Activated B cell treated with CpG ODN at 0.5 μM for 24 hours (primary cell): Measurements from ENCODE around the gene SLPI. TPM values are rescaled to one million over a fixed set of nuclear protein-coding genes. Genes with fewer than 3 reads are reported as not detected.

Experiments
- ATAC-seq: fragments of 200-7000 bp; cut with Tn5 transposase; one replicate; pipeline ENCODE4 v1.10.0; 2021; ENCODE audit warnings: low read depth, mild to moderate bottlenecking, moderate library complexity
- CTCF ChIA-PET: fragments of 350-600 bp; sonication (Branson Sonifier 250); formaldehyde crosslinking; loops from one replicate; lab custom pipeline; 2021; ENCODE audit warnings: antibody characterized with exemption; lab: Charles Lee
- POLR2A ChIA-PET: fragments of 350-600 bp; sonication (Branson Sonifier 250); formaldehyde crosslinking; loops from one replicate; lab custom pipeline; 2021; ENCODE audit warnings: antibody characterized with exemption; lab: Charles Lee
- DNase-seq: peaks from one replicate; pipeline ENCODE4 v3.0.0; 2022
- H3K27ac Mint-ChIP-seq: one replicate; pipeline ENCODE4 v1.8.0; 2020; ENCODE audit warnings: mixed read lengths
- H3K27me3 Mint-ChIP-seq: one replicate; pipeline ENCODE4 v1.8.0; 2021; ENCODE audit warnings: mixed read lengths
- H3K36me3 Mint-ChIP-seq: one replicate; pipeline ENCODE4 v1.8.0; 2021; ENCODE audit warnings: low read depth, mixed read lengths
- H3K4me1 Mint-ChIP-seq: one replicate; pipeline ENCODE4 v1.8.0; 2021; ENCODE audit warnings: mixed read lengths
- H3K4me3 Mint-ChIP-seq: one replicate; pipeline ENCODE4 v1.8.0; 2020; ENCODE audit warnings: mild to moderate bottlenecking, mixed read lengths
- H3K9me3 Mint-ChIP-seq: one replicate; pipeline ENCODE4 v1.8.0; 2020; ENCODE audit warnings: mixed read lengths
- intact Hi-C: fragments of 100-400 bp; cut with micrococcal nuclease; formaldehyde crosslinking; loops from one replicate; pipeline ENCODE4 v1.15.1; 2024
- total RNA-seq: library from RNA; stranded (reverse); gene quantifications from 2 replicates; pipeline ENCODE4 v1.2.3, GENCODE V29; 2022
- TF ChIP-seq, protein P1 (sequence below): fragments of 200-600 bp; IDR thresholded peaks from one replicate; pipeline ENCODE4 v1.8.0; 2022; ENCODE audit warnings: antibody characterized with exemption, mild to moderate bottlenecking

SLPI gene
- total RNA-seq, 1 donor from 2014 or later: not detected

DNA sequence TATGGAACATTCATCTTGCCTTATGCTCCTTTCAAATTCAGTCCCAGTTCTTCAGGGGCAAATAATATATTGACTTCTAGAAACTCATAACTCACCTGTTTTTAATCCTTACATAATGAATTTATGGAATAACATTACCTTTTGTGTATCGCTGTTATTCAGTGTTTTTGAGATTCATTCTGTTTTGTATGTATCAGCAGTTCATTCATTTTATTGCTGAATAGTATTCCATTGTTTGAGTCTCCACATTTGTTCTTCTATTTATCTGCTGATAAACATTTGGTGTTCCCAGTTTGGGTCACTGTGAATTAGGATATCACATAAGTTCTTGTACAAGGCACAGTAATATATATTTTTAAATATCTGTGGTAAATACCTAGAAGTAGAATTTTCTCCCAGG is 28.1 kb downstream of the SLPI start:
- Mint-ChIP-seq H3K4me3 (no peak overlapping the region), H3K27ac (no peak overlapping the region), H3K9me3 (no peaks in the 10 kb centered on the region), H3K36me3 (no peaks in the 10 kb centered on the region), H3K4me1 (no peaks in the 10 kb centered on the region), H3K27me3 (peaks cover 12% of the 10 kb centered on the region)
- ATAC-seq: no peak
- ChIA-PET POLR2A (no interaction called here), CTCF (no interaction called here)
- intact Hi-C loops: no loop called here
- no peak for DNase-seq
- TF ChIP-seq, protein P1, sequence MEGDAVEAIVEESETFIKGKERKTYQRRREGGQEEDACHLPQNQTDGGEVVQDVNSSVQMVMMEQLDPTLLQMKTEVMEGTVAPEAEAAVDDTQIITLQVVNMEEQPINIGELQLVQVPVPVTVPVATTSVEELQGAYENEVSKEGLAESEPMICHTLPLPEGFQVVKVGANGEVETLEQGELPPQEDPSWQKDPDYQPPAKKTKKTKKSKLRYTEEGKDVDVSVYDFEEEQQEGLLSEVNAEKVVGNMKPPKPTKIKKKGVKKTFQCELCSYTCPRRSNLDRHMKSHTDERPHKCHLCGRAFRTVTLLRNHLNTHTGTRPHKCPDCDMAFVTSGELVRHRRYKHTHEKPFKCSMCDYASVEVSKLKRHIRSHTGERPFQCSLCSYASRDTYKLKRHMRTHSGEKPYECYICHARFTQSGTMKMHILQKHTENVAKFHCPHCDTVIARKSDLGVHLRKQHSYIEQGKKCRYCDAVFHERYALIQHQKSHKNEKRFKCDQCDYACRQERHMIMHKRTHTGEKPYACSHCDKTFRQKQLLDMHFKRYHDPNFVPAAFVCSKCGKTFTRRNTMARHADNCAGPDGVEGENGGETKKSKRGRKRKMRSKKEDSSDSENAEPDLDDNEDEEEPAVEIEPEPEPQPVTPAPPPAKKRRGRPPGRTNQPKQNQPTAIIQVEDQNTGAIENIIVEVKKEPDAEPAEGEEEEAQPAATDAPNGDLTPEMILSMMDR: no peak

DNA sequence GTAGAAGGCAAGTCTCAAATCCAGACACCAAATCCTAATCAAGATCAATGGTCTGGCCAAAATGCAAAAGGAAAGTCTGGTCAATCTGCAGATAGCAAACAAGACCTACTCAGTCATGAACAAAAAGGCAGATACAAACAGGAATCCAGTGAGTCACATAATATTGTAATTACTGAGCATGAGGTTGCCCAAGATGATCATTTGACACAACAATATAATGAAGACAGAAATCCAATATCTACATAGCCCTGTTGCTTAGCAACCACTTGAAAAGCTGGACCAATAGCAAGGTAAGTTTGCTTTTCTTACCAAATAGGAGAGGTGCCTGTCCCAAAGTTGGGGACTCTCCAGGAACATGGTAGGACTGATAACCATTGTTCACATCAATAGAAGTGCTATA is 31.2 kb downstream of the SLPI start:
- ATAC-seq (no peak), DNase-seq (no peak)
- CTCF ChIA-PET: no interaction called here
- Mint-ChIP-seq H3K27ac (no peak overlapping the region), H3K4me1 (no peaks in the 10 kb centered on the region), H3K4me3 (no peak overlapping the region), H3K9me3 (no peaks in the 10 kb centered on the region), H3K36me3 (no peaks in the 10 kb centered on the region), H3K27me3 (peaks cover 18% of the 10 kb centered on the region)
- POLR2A ChIA-PET: no interaction called here
- intact Hi-C loops: no loop called here
- TF ChIP-seq, protein P1: no peak

DNA sequence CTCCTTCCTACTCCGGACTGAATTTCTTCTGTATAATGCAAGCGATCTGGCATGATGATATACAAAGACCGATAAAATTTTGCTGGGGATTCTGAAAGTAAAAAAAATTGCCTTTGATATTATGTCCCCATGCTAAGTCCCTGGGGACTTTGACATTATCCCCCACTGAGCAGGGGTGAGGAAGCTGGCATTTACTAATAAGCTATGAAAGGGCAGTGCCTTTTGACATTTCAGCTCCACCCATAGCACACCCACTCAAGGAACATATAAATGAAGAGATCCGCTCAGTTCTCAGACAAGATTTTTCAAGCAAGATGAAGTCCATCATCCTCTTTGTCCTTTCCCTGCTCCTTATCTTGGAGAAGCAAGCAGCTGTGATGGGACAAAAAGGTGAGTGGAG is 33.3 kb downstream of the SLPI start, which contains the start of gene SEMG2:
SEMG2 (plus strand) TSS at position 298 of the 400 bp plus-strand sequence; CDS start at position 315, 17 bp downstream.
- H3K27me3 Mint-ChIP-seq: peaks cover 19% of the 10 kb centered on the region
- TF ChIP-seq, protein P1: no peak
- ChIA-PET POLR2A (no interaction called here), CTCF (no interaction called here)
- no peaks in the 10 kb centered on the region for H3K4me1 Mint-ChIP-seq
- DNase-seq: no peak
- peaks cover 3% of the 10 kb centered on the region for H3K9me3 Mint-ChIP-seq
- intact Hi-C loops: no loop called here
- no peaks in the 10 kb centered on the region for H3K36me3 Mint-ChIP-seq
- no peak within 1 kb of the TSS for H3K4me3 Mint-ChIP-seq
- no peak within 1 kb of the TSS for H3K27ac Mint-ChIP-seq
- ATAC-seq: no peak

- ChIA-PET CTCF (no interaction called here), POLR2A (no interaction called here)
- TF ChIP-seq, protein P1: no peak
- peaks cover 3% of the 10 kb centered on the region for H3K9me3 Mint-ChIP-seq
- DNase-seq (no peak), ATAC-seq (no peak)
- H3K27me3 Mint-ChIP-seq: peaks cover 23% of the 10 kb centered on the region
- no peak overlapping the region for H3K4me3 Mint-ChIP-seq
- no peak overlapping the region for H3K27ac Mint-ChIP-seq
- intact Hi-C loops: no loop called here
- no peaks in the 10 kb centered on the region for H3K36me3 Mint-ChIP-seq
- no peaks in the 10 kb centered on the region for H3K4me1 Mint-ChIP-seq
Observed at GRCh38 chr20:45218636-45219035, 35.7 kb downstream of the SLPI start.

DNA sequence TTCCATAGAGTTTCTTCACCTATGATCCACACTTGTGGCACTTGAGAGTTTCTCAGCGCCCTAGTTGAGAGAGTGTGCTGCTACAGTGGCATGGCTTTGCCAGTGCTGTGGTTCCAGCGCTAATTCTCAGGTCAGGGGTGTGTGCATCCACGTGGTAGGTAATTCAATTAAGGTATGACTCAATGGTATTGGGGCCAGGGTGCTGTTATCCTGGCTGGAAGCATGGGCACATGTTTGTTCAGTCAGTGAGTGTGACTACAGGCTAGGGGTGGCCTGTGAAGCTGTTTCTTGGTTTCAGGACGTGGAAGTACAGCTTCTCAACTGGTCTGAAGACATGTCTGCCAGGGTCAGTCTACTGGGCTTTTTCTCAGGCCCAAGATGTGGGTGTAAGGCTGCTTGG is 36.2 kb downstream of the SLPI start:
- ChIA-PET POLR2A (no interaction called here), CTCF (no interaction called here)
- Mint-ChIP-seq H3K36me3 (no peaks in the 10 kb centered on the region), H3K27me3 (peaks cover 23% of the 10 kb centered on the region), H3K9me3 (peaks cover 3% of the 10 kb centered on the region), H3K4me1 (no peaks in the 10 kb centered on the region), H3K27ac (no peak overlapping the region), H3K4me3 (no peak overlapping the region)
- ATAC-seq (no peak), DNase-seq (no peak)
- TF ChIP-seq, protein P1: no peak
- intact Hi-C loops: no loop called here
